C4-2B (cell line): Measurements from ENCODE around the gene TUSC2.

Experiments used
- ZFX ChIP-seq: fragments of 450-650 bp; IDR thresholded peaks from 2 replicates; pipeline ENCODE4 v1.6.1; 2017
- TF ChIP-seq, protein P1 (sequence below): fragments of 450-650 bp; conservative IDR thresholded peaks from 2 replicates; pipeline ENCODE4 v1.5.1; 2017; ENCODE audit warnings: mild to moderate bottlenecking

DNA sequence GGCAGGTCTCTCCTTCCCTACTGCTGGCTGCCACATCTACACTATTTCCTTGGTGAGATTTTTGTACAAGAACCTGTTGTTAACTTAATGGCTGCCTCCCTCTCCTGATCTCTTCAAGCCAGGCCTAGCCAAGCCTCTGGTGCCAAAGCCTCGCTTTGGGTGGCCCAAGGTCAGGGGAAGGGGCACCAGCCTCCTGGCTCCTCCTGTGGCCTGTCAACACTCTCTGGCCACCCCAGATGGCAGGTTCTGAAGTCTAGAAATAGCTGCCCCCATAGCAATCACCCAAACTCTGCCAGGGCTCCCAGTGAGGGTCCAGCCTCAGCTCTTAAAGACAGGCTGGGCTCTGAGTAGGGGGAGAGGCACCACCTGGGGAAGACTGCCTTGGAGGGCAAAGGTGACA, 40.8 kb downstream of the TUSC2 start:
- TF ChIP-seq, protein P1, sequence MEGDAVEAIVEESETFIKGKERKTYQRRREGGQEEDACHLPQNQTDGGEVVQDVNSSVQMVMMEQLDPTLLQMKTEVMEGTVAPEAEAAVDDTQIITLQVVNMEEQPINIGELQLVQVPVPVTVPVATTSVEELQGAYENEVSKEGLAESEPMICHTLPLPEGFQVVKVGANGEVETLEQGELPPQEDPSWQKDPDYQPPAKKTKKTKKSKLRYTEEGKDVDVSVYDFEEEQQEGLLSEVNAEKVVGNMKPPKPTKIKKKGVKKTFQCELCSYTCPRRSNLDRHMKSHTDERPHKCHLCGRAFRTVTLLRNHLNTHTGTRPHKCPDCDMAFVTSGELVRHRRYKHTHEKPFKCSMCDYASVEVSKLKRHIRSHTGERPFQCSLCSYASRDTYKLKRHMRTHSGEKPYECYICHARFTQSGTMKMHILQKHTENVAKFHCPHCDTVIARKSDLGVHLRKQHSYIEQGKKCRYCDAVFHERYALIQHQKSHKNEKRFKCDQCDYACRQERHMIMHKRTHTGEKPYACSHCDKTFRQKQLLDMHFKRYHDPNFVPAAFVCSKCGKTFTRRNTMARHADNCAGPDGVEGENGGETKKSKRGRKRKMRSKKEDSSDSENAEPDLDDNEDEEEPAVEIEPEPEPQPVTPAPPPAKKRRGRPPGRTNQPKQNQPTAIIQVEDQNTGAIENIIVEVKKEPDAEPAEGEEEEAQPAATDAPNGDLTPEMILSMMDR, result no peak
- no peak for TF ChIP-seq ZFX
